NCI-H1105 (cell line): ENCODE data around the gene MAP2K7.
"Not testable (repeated sequence)": the region's sequence is repeated elsewhere in the genome, so short reads cannot be mapped to it uniquely, and the experiment has no call there.

Experiments
- DNase-seq: peaks from one replicate; lab custom pipeline; 2025; lab: John Stamatoyannopoulos, UW

Gene MAP2K7

GRCh38 chr19:7931221-7932061 lies 27.8 kb downstream of the MAP2K7 start:
- no peak for DNase-seq

GRCh38 chr19:7932276-7932929 lies 28.7 kb downstream of the MAP2K7 start:
- no peak for DNase-seq

- DNase-seq: no peak
These were observed 29.2 kb downstream of the MAP2K7 start for GRCh38 chr19:7932930-7933300.

DNA sequence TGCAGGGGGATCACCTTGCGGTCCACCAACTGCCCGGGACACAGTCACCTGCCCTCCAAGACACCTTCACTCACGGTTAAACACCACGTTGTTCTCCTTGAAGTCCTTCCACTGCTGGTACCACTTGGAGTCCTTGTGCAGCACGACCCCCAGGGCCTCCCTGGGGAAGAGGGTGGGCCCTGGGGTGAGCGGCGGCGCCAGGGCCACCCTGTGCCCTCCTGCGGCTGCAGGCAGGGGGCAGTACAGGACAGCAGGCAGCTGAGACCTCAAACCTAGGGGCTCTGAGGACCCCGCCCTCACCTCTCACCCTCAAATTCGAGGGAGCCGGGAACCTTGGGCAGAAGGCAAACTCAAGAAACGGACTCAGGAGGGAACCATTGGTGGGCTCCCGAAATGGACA lies 29.7 kb downstream of the MAP2K7 start:
- DNase-seq: no peak

GRCh38 chr19:7933828-7934725 lies 30.4 kb downstream of the MAP2K7 start:
- DNase-seq: no peak

DNA sequence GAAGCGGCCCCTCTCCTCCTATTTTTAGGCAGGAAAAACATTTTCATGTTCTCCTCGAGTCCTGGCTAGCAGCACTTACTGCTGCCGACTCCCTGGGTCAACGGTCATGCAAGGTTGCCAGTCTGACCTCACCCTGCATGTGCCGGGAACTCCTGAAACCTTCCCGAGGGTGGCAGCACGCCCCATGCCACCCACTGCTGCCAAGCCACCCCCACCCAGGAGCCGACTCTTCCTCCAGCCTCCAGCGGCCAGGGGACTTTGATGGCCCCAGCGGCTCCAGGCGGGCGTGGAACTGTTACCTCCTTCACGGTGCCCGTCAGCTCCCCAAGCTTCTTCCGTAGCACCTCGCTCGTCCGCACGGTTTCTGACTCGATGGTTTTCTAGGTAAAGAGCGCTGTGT lies 31.1 kb downstream of the MAP2K7 start:
- DNase-seq: no peak

- DNase-seq: no peak
These were observed 37.2 kb downstream of the MAP2K7 start for GRCh38 chr19:7940841-7941240.

DNA sequence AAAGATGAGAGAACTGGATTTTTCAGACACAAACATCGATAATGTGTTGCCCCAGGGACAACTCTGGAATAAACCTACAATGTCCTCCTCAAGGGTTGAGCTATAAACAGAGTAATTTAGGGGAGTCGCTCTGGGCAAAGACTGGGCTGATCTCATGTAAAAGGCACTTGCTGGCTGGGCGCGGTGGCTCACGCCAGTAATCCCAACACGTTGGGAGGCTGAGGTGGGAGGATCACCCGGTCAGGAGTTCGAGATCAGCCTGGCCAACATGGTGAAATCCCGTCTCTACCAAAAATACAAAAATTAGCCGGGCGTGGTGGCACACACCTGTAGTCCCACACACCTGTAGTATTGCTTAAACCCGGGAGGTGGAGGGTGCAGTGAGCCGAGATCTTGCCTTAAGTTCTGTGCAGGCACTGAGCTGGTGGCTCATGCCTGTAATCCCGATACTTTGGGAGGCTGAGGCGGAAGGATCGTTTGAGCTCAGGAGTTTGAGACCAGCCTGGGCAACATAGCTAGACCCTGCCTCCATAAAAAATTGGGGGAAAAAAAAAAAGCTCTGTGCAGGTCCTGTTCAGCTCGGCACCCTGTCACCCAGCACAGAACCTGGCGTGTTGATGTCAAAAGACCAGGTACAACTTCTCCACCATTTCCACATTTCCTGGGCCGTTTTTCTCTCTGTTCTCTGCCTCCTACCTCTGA lies 38.4 kb downstream of the MAP2K7 start:
- DNase-seq: no peak

DNA sequence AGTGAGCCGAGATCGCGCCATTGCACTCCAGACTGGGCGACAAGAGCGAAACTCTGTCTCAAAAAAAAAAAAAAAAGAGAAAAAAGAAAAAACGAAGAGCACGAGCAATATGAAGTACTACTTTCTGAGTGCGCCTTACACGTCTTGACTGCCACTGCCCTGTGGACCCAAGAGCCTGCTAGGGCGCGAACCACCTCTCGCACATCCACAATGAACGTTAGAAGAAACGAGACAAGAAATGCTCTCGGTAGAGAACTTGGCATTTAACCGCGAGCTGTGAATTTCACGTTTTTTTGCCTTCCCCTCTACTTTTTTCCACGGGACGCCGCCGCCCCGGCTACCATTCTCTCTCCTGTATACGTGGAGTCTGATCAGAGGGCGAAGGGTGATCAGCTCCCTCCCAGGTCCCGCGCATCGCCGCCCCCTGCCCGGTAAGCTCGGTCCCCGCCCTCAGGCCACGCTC lies 39.3 kb downstream of the MAP2K7 start:
- no peak for DNase-seq

GRCh38 chr19:7943444-7944176 lies 39.9 kb downstream of the MAP2K7 start, which contains the start of gene TIMM44:
Gene TIMM44, minus strand, starts transcription at chr19:7943666. Its CDS starts 15 bp downstream, at chr19:7943651.
- peak; percentile 99 for DNase-seq

DNA sequence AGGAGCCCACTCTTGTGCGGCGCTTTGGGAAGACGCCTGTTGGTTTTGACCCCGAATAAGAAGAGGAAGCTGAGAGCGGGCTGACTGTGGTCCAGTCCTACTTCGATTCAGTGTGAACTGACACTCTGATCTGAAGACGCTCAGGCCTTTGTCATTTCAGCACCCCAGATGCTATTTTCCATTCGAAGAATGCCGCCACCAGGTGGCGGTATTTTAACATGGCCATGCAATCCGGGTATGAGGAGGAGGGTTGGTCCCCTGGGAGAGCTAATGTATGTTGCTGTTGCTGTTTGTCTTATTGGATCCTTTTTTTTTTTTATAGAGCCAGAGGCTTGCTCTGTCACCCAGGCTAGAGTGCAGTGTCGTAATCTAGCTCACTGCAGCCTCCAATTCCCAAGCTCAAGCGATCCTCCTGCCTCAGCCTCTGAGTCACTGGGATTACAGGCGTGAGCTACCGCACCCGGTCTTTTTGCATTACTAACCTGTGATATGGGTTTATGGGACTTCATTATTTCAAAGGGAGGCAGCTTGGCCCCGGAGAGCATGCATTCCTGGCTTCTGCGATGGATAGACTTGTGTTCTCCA lies 40.6 kb downstream of the MAP2K7 start:
- peak; percentile 85 for DNase-seq

GRCh38 chr19:7947939-7948338 lies 44.3 kb downstream of the MAP2K7 start:
- no peak for DNase-seq

GRCh38 chr19:7953060-7953459 lies 49.4 kb downstream of the MAP2K7 start:
- no peak for DNase-seq

DNA sequence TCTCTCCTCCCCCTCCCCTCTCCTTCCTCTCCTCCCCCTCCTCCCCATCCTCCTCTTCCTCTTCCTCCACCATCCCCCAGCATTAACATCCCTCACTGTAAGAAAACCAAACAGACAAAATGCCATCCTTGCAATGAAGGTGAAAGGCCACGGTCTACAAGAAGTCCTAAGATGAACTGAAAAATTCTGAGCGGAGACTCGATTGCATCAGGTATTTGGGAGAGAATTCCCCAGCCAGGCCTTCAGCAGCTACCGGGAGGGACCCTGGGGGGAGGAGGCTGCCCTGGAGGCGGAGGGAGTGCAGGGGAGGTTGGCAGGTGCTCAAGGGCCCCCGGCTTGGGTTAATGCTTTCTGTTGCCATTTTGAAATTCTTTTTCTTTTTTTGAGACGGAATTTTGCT lies 49.9 kb downstream of the MAP2K7 start:
- no peak for DNase-seq

DNA sequence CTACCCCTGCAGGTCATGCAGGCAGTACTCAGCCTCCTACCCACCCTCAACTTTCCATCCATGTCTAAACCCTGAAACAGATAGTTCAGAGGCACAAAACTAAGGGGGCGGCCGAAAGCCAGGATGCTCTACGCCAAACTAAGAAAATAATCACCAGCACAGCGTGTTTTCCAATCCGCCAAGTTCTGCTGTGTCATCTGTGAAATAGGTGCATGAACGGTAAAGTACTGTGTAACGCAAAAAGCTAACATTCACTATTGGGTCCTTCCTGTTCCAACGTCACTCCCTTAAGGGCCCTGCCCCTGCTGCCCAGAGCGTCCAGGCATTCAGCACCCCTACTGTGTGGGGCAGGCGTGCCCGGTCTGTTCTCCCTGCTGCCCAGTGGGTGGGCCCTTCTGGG lies 52.0 kb downstream of the MAP2K7 start:
- DNase-seq: no peak

GRCh38 chr19:7959211-7959610 lies 55.5 kb downstream of the MAP2K7 start:
- DNase-seq: no peak

DNA sequence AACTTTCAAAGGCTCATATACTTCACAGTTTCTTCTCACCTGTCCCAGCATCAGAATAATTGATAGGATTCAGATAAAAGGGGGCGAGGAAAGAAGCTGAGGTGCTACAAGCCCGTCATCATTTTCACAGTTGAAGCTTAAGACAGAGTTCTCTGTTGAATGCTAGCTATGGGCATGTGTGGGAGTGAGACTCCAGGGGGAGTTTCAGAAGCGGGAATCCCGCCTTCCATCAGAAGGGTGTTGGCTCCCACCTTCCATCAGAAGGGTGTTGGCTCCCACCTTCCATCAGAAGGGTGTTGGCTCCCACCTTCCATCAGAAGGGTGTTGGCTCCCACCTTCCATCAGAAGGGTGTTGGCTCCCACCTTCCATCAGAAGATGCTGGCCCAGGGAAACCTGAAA lies 57.4 kb downstream of the MAP2K7 start:
- not testable (repeated sequence) for DNase-seq

DNA sequence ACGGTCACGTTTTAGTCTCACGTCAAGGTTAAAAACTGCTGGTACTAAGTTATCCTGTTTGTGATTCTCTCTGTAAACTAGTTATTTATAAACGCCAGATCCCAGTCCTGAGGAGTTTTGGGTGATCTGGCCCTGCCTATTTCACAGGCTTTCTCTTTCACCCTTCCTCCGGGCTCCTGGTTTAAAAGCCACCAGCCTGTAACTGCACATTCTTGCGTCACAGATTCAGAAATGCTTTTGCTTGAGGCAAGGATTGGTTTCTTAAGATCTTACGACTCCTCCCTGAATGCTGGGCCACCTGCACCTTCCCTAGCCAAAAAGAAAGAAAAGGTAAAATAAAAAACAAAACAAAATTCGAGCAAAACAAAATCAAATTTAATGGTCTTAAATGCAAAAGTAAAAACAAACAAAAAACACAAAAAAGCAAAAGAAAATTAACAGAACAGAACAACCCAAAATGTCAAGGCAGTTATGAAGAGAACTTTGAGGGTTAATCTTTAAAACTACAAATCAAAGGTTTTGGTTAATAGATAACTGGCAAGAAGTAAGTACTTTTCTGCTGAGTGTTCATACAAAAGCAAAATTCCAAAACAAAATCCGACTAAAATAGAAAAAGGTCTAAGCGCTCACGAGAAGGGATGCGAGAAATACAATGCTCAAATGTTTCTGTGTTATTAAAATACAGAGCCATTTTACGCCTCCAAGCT lies 58.4 kb downstream of the MAP2K7 start:
- DNase-seq: no peak

DNA sequence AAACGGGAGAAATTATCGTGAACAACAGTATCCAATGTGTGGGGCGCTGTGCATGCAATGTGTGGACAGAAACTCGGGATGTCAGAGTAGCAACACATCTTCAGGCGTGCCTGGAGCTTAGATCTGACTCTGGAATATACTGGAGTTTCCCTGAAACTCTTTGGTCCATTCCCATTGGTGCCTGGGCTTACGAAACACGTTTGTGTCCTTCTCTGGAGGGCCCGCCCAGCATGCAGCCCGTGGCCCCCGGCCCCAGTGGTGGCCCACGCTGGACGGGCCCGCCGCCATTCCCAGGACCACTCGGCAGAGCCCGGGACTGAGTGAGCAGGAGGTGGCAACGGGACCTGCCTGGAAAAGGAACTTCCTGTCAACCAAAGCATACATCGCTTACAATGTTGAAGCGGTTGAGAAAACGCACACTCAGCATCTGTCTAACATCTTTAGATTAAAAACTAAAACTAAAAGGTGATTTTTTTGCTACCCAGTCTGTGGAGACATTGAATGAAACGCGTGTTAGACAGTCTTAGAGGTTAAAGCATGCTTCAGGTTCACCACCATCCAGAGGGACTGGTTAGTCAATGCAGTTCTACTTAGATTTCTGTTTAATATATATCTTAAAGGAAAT lies 59.1 kb downstream of the MAP2K7 start:
- DNase-seq: no peak

DNA sequence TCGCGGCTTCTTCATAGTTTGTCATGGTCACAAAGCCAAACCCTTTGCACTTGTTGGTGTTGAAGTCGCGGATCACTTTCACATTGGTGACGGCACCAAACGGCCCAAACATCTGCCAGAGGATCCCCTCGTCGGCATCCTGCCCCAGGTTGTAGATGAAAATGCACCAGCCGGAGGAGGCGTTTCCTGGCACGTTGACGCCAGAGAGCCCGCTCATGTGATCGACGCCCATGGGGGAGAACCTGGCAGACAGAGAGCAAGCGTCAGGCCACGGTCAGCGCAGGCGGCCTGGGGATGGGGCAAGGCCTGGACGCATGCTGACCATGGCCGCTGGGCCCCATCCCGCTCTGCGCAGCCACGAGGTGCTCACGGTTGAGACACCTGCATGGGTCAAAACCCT lies 59.9 kb downstream of the MAP2K7 start:
- no peak for DNase-seq
